ENCODE data around the gene LIX1L. TPM values are rescaled to one million over a fixed set of nuclear protein-coding genes. Genes with fewer than 3 reads are reported as not detected.

Gene LIX1L
- total and polyA plus RNA-seq, 2 experiments from 2014 or later: 39.2 to 46.4 TPM

DNA sequence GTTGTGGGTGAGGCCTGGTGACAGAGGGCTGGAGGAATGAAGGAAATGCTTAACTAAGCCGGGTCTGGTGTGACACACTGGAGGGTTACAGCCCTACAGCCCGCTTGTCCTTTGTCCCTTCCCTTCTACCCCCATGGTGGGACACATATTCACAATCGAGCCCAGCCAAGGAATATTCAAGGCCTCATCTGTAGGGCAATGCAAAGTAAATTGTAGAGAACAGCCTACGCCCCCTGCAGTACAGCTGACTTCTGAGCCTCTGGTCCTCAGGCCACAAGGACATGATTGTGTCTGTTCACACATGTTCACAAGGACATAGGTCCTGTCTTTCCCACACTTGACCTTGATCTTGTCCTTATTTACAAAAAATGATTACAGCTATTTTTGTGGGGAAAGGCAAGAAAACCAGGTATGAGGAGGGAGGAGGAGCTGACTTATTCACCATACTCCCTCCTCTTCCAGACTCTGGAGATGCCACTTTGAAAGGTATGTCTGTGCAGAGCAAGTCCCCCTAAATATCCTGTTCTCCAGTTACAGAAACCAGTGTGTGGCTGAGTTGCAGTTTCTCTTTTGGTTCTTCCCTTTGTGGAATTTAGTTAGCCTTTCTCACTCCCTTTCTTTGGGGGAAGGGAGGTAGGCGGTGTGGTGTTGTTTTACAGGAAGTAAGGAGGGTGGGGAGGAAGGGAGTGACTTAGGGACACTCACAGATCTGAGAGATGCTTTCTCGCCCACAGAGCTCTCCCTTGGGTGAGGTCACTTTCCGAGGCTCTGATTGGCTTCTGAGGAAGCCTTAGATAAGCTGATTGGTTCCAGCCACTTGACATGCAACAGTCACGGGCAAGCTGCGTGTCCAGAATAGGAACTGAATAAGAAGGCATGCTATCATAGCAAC, 21.3 kb upstream of the LIX1L start:
- Histone ChIP-seq H3K9me3 (ENCODE audit: low read depth) (no peaks in the 10 kb centered on the region), H3K4me1 (ENCODE audit: low read depth) (peaks cover 51% of the 10 kb centered on the region), H3K27ac (peak overlapping the region; percentile 94), H3K36me3 (no peaks in the 10 kb centered on the region), H3K27me3 (no peaks in the 10 kb centered on the region), H3K4me3 (peak overlapping the region; percentile 0)
- TF ChIP-seq, protein P1, sequence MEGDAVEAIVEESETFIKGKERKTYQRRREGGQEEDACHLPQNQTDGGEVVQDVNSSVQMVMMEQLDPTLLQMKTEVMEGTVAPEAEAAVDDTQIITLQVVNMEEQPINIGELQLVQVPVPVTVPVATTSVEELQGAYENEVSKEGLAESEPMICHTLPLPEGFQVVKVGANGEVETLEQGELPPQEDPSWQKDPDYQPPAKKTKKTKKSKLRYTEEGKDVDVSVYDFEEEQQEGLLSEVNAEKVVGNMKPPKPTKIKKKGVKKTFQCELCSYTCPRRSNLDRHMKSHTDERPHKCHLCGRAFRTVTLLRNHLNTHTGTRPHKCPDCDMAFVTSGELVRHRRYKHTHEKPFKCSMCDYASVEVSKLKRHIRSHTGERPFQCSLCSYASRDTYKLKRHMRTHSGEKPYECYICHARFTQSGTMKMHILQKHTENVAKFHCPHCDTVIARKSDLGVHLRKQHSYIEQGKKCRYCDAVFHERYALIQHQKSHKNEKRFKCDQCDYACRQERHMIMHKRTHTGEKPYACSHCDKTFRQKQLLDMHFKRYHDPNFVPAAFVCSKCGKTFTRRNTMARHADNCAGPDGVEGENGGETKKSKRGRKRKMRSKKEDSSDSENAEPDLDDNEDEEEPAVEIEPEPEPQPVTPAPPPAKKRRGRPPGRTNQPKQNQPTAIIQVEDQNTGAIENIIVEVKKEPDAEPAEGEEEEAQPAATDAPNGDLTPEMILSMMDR (IDR thresholded peaks at IDR 0.05; ENCODE audit: low read depth, low read length): peak; percentile 38
- DNase-seq (ENCODE audit: low read depth in 1 of 2, low spot score in 1 of 2): peak; percentile 97 to 100

DNA sequence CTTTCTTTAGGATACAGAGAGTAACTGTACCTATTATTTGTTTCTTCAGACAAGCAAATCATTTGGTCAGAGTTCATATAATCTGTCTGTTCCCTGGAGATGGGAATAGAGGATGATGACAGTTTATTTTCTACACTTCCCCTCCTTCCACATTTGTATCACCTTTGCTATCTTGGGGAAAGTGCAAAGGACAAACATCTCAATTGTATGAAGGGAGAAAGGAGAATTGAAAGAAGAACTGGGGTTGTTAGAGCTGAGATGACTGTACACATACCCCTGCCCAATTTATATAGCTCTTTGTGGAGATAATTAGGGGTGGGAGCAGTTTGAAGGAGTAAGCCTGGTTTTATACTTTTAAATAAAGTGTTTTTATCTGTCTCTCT, 20.6 kb upstream of the LIX1L start:
- H3K27ac ChIP-seq: peak overlapping the region; percentile 94
- peak overlapping the region; percentile 0 for H3K4me3 ChIP-seq
- H3K4me1 ChIP-seq (ENCODE audit: low read depth): peaks cover 47% of the 10 kb centered on the region
- H3K9me3 ChIP-seq (ENCODE audit: low read depth): no peaks in the 10 kb centered on the region
- H3K36me3 ChIP-seq: no peaks in the 10 kb centered on the region
- DNase-seq (ENCODE audit: low read depth in 1 of 2, low spot score in 1 of 2): no peak
- TF ChIP-seq, protein P1 (IDR thresholded peaks at IDR 0.05; ENCODE audit: low read depth, low read length): no peak
- H3K27me3 ChIP-seq: no peaks in the 10 kb centered on the region

DNA sequence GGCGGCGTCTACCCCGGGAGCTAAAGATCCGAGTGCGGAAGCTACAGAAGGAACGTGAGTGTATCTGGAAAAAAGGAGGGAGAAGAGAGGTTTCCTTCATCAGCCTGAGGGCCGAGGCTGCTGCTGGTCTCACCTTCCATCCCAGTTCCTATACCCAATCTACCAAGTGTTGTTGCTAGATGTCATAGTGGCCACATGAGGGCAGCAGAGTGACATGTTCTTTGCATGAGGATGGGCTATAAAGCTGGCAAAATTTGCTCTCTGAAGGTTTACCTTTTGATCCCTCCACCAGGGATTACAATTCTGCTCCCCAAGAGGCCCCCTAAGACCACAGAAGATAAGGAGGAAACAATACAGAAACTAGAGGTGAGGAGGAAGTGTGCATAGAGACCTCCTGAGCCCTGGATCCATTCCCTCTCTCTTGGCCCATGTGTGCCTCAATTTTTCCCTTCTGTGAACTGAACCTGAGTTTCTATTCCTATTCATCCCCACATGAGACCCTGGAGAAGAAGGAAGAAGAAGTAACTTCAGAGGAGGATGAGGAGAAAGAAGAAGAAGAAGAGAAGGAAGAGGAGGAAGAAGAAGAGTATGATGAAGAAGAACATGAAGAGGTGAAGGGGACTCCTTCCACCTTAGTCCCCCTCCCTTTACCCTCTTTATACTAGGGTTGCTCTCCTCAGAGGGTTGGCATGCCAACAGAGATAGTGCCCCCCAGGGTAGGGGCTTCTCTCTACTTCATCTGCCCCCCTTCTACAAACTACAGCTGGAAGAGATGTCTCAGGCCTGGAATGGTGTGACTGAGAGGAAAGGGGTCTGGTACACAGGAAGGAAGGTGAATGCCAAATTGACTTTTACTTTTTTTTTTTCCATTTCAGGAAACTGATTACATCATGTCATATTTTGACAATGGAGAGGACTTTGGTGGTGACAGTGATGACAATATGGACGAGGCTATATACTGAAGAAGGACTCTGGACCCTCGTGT, 20.0 kb upstream of the LIX1L start:
- TF ChIP-seq, protein P1 (IDR thresholded peaks at IDR 0.05; ENCODE audit: low read depth, low read length): peak; percentile 84

DNA sequence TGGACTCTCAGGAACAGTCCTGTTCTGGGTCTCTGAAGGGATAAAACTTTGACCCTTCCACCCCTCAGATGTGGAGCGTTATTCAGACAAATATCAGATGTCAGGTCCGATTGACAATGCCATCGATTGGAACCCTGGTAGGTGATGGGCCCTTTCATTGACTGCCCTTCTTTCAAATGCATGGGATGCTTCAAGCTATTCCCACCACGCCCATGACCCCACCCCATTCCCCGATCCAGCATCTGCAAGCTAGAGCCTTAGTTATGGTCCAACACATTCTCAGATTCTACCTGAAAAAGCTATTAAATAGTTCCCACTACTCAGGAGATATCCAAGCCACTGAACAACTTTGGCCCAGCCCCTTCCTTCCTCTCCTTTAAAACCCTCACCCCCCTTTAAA, 19.2 kb upstream of the LIX1L start:
- TF ChIP-seq, protein P1 (IDR thresholded peaks at IDR 0.05; ENCODE audit: low read depth, low read length): no peak
- Histone ChIP-seq H3K9me3 (ENCODE audit: low read depth) (no peaks in the 10 kb centered on the region), H3K36me3 (no peaks in the 10 kb centered on the region), H3K27ac (no peak overlapping the region), H3K27me3 (no peaks in the 10 kb centered on the region), H3K4me1 (ENCODE audit: low read depth) (peaks cover 37% of the 10 kb centered on the region), H3K4me3 (no peak overlapping the region)
- no peak for DNase-seq (ENCODE audit: low read depth in 1 of 2, low spot score in 1 of 2)

More for the DNA sequence above, 20.0 kb upstream of the LIX1L start:
- no peak overlapping the region for H3K4me3 ChIP-seq
- H3K27me3 ChIP-seq: no peaks in the 10 kb centered on the region
- DNase-seq (ENCODE audit: low read depth in 1 of 2, low spot score in 1 of 2): peak; percentile 83 to 89
- peak overlapping the region; percentile 94 for H3K27ac ChIP-seq
- H3K4me1 ChIP-seq (ENCODE audit: low read depth): peaks cover 44% of the 10 kb centered on the region
- no peaks in the 10 kb centered on the region for H3K9me3 ChIP-seq (ENCODE audit: low read depth)
- no peaks in the 10 kb centered on the region for H3K36me3 ChIP-seq

DNA sequence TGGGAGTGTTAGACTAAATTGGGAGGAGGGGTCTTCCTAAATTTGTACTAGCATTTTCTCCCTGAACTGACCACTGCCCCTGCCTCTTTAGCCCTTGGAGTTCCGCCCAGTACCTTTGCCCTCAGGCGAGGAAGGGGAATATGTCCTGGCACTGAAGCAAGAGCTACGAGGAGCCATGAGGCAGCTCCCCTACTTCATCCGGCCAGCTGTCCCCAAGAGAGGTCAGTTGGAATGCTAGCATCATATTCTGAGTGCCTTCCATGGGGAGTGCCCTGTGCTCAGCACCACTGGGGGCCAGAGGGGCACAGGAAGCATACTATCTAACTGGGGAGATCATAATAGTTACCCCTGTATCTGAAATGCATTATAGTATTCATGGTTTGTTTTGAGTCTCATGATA, 17.4 kb upstream of the LIX1L start:
- no peaks in the 10 kb centered on the region for H3K9me3 ChIP-seq (ENCODE audit: low read depth)
- no peaks in the 10 kb centered on the region for H3K36me3 ChIP-seq
- TF ChIP-seq, protein P1 (IDR thresholded peaks at IDR 0.05; ENCODE audit: low read depth, low read length): no peak
- DNase-seq (ENCODE audit: low read depth in 1 of 2, low spot score in 1 of 2): no peak
- H3K4me3 ChIP-seq: no peak overlapping the region
- no peaks in the 10 kb centered on the region for H3K27me3 ChIP-seq
- peaks cover 22% of the 10 kb centered on the region for H3K4me1 ChIP-seq (ENCODE audit: low read depth)
- H3K27ac ChIP-seq: no peak overlapping the region

Data from cardiac muscle cell (in vitro differentiated cells and primary cell).